D341Med (cell line): ENCODE measurements around the gene SIGLEC8.

Source experiments
- DNase-seq: peaks from one replicate; pipeline ENCODE4 v3.0.0; 2012; ENCODE audit warnings: low spot score

The SIGLEC8 gene

DNA sequence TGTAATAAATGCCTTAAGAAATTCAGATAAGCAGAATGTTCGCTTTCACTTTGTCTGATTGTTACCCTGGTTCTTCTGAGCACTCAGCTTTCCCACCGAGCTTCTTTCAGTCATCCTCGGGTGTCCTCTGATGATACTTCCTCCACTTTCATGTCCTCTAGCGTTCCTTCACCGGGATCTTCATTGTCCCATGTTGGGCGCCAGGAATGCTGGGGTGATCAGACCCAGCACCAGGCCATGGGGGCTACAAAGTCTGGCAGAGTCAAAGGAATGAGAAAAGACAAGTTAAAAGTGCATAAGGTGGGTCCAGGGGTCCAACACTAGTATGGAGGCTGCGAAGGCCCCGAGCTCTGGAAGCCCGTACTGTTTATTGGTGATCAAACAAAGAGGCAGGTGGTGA, 56.1 kb downstream of the SIGLEC8 start:
- no peak for DNase-seq
